ENCODE results near the gene UBTD2. TPM values are rescaled to one million over a fixed set of nuclear protein-coding genes. Genes with fewer than 3 reads are reported as not detected.
A peak's percentile ranks its signal among the peaks of the same experiment; 100 is the strongest.

The UBTD2 gene
- total and polyA plus RNA-seq, 2 donors from 2014 or later, result 12.9 to 17.8 TPM

DNA sequence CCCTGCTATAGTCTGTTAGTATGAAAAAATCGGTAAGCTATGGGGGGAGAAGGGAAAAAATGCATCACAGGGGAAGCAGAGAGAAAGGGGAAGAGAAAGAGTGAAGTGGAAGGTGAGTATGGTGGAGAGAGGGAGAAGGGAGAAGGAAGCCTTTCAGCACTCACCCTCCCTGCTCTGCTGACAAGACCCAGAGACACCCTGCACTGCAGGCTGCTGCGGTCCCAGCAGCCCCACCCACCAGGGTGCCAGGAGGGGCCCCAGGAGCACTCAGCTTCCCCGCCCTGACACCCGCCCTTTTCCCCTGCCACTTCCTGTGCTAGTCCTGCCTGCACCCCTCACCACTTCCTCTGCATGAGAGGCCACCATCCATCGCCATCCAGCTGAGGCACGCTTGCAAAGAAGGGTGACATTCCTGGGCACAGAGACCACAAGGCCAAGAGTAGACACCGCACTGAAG, 108.3 kb downstream of the UBTD2 start:
- Histone ChIP-seq H3K36me3 (ENCODE audit: control insufficient read depth in 2 of 3, insufficient read depth in 3 of 3, low read length in 3 of 3) (no peaks in the 10 kb centered on the region), H3K9me3 (ENCODE audit: control insufficient read depth in 2 of 3, insufficient read depth in 1 of 3, low read length in 3 of 3) (no peaks in the 10 kb centered on the region), H3K9ac (ENCODE audit: low read length in 3 of 3) (no peak overlapping the region), H3K27ac (ENCODE audit: low read depth in 2 of 2, low read length in 2 of 2) (no peak overlapping the region), H3K4me3 (ENCODE audit: low read length in 3 of 3) (no peak overlapping the region), H3K4me1 (ENCODE audit: control insufficient read depth in 2 of 3, insufficient read depth in 2 of 3, low read depth in 1 of 3, low read length in 3 of 3) (peaks cover 0 to 17% (median 6%) of the 10 kb centered on the region in 3 donors), H3K27me3 (ENCODE audit: control insufficient read depth, insufficient read depth, low read length) (no peaks in the 10 kb centered on the region)
- intact Hi-C loops (cut with DNase I), result no loop called here
- TF ChIP-seq, protein P1, sequence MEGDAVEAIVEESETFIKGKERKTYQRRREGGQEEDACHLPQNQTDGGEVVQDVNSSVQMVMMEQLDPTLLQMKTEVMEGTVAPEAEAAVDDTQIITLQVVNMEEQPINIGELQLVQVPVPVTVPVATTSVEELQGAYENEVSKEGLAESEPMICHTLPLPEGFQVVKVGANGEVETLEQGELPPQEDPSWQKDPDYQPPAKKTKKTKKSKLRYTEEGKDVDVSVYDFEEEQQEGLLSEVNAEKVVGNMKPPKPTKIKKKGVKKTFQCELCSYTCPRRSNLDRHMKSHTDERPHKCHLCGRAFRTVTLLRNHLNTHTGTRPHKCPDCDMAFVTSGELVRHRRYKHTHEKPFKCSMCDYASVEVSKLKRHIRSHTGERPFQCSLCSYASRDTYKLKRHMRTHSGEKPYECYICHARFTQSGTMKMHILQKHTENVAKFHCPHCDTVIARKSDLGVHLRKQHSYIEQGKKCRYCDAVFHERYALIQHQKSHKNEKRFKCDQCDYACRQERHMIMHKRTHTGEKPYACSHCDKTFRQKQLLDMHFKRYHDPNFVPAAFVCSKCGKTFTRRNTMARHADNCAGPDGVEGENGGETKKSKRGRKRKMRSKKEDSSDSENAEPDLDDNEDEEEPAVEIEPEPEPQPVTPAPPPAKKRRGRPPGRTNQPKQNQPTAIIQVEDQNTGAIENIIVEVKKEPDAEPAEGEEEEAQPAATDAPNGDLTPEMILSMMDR (IDR thresholded peaks at IDR 0.05; ENCODE audit: borderline replicate concordance, extremely low read depth, insufficient read depth), result no peak
- DNase-seq (peak in 1 of 5 donors; percentile 88), FAIRE-seq (no peak)

DNA sequence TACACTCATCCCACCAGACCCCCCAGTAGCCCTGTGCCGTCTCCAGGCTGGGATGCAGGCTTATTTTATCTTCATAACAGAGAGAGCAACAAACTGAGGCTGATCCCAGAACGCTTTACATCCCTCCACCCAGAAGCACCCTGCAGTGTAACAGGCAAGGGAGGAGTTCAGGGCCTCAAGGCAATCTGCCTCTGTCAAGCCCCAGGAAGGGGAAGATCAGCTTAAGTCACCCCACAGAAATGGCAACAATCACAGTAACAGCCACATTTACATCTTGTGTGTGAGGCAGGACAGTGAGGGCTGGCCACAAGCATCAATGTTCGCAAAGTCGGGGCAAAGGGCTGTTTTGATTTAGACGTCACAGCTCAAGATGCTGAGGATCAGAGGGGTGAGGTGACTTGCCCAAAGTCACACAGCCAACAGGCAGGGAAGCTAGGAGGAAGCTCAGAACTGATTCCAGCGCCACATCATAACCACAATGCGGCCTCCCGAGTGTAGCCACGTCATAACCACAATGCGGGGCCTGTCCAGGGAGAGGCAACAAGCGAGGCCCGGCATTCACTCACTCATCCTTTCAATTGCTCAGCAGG, 109.9 kb downstream of the UBTD2 start:
- Histone ChIP-seq H3K9me3 (ENCODE audit: control insufficient read depth in 2 of 3, insufficient read depth in 1 of 3, low read length in 3 of 3) (no peaks in the 10 kb centered on the region), H3K4me3 (ENCODE audit: low read length in 3 of 3) (no peak overlapping the region), H3K36me3 (ENCODE audit: control insufficient read depth in 2 of 3, insufficient read depth in 3 of 3, low read length in 3 of 3) (no peaks in the 10 kb centered on the region), H3K27me3 (ENCODE audit: control insufficient read depth, insufficient read depth, low read length) (no peaks in the 10 kb centered on the region), H3K4me1 (ENCODE audit: control insufficient read depth in 2 of 3, insufficient read depth in 2 of 3, low read depth in 1 of 3, low read length in 3 of 3) (peaks cover 0 to 8% (median 6%) of the 10 kb centered on the region in 3 donors), H3K27ac (ENCODE audit: low read depth in 2 of 2, low read length in 2 of 2) (no peak overlapping the region), H3K9ac (ENCODE audit: low read length in 3 of 3) (no peak overlapping the region)
- intact Hi-C loops (cut with DNase I), result no loop called here
- no peak for FAIRE-seq
- no peak for DNase-seq
- TF ChIP-seq, protein P1 (IDR thresholded peaks at IDR 0.05; ENCODE audit: borderline replicate concordance, extremely low read depth, insufficient read depth), result no peak

DNA sequence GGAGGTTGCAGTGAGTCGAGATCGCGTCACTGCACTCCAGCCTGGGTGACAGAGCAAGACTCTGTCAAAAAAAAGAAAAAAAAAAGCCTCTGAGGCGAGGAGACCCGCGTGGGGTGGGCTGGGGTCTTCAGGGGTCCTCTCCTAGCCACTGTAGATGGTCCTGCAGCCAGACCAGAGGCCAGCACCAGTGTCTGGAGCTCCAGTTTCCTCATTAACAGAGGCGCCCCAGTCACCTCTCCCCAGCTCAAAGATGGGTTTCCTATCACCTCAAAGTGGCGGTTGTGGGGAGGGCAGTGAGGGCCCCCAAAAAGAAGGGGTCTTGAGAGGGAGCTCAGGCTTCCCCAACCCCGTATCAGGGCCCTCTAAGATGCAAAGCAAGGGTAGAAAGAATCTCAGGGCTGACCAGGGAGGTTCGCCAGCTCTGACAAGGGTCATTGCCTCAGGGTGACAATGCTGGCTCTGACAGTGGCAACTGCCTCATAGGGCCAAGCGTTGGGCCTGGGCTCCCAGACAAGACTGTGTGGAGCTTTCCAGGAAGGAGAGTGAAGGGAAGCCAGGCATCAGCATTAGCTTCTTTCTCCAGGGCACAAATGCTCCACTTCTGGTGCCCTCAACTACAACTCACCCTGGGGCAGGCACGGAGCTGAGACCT, 110.5 kb downstream of the UBTD2 start:
- no peaks in the 10 kb centered on the region for H3K27me3 ChIP-seq (ENCODE audit: control insufficient read depth, insufficient read depth, low read length)
- DNase-seq, result no peak
- no peak overlapping the region for H3K27ac ChIP-seq (ENCODE audit: low read depth in 2 of 2, low read length in 2 of 2)
- TF ChIP-seq, protein P1 (IDR thresholded peaks at IDR 0.05; ENCODE audit: borderline replicate concordance, extremely low read depth, insufficient read depth), result no peak
- H3K4me3 ChIP-seq (ENCODE audit: low read length in 3 of 3), result no peak overlapping the region
- intact Hi-C loops (cut with DNase I), result no loop called here
- H3K9ac ChIP-seq (ENCODE audit: low read length in 3 of 3), result no peak overlapping the region
- H3K4me1 ChIP-seq (ENCODE audit: control insufficient read depth in 2 of 3, insufficient read depth in 2 of 3, low read depth in 1 of 3, low read length in 3 of 3), result peaks cover 0 to 7% (median 6%) of the 10 kb centered on the region in 3 donors
- FAIRE-seq, result no peak
- H3K9me3 ChIP-seq (ENCODE audit: control insufficient read depth in 2 of 3, insufficient read depth in 1 of 3, low read length in 3 of 3), result no peaks in the 10 kb centered on the region
- no peaks in the 10 kb centered on the region for H3K36me3 ChIP-seq (ENCODE audit: control insufficient read depth in 2 of 3, insufficient read depth in 3 of 3, low read length in 3 of 3)

Data from kidney (tissue), 14 donors.